Skeletal muscle tissue (tissue), 4 donors: ENCODE data around the gene ZNF580. TPM values are rescaled to one million over a fixed set of nuclear protein-coding genes. Genes with fewer than 3 reads are reported as not detected.

Experiments
- H3K27ac ChIP-seq: one replicate; pipeline ENCODE4 v1.7.0; 2013; ENCODE audit warnings: mild to moderate bottlenecking, low read depth, low read length, inconsistent platforms
- H3K27me3 ChIP-seq, 3 donors: one replicate each; pipeline ENCODE4 v1.7.0; 2013; ENCODE audit warnings: low read length in 3 of 3; ENCODE audit not compliant: control insufficient read depth in 3 of 3, insufficient read depth in 3 of 3
- H3K36me3 ChIP-seq, 3 donors: one replicate each; pipeline ENCODE4 v1.7.0; 2013; ENCODE audit warnings: low read length in 3 of 3; ENCODE audit not compliant: control insufficient read depth in 3 of 3, insufficient read depth in 3 of 3
- H3K4me1 ChIP-seq, 3 donors: one replicate each; pipeline ENCODE4 v1.7.0; 2013; ENCODE audit warnings: low read length in 3 of 3, mild to moderate bottlenecking in 3 of 3; ENCODE audit not compliant: control insufficient read depth in 3 of 3, insufficient read depth in 3 of 3
- H3K4me3 ChIP-seq, 3 donors: one replicate each; pipeline ENCODE4 v1.7.0; 2013; ENCODE audit warnings: low read length in 3 of 3
- H3K9ac ChIP-seq, 3 donors: one replicate each; pipeline ENCODE4 v1.7.0; 2013; ENCODE audit warnings: low read length in 3 of 3, mild to moderate bottlenecking in 3 of 3, moderate library complexity in 2 of 3, low read depth in 1 of 3
- H3K9me3 ChIP-seq, 3 donors: one replicate each; pipeline ENCODE4 v1.7.0; 2013; ENCODE audit warnings: low read length in 3 of 3; ENCODE audit not compliant: control insufficient read depth in 3 of 3
- total RNA-seq: library from RNA; depleted of rRNA; stranded (reverse); fragments of >200 nt; gene quantifications from one replicate; pipeline ENCODE4 v1.2.3, GENCODE V29; 2014
- donor health status: Osteomylitis.

Gene ZNF580
- total RNA-seq, 1 donor from 2014 or later, result 2.1 TPM

GRCh38 chr19:55650126-55650557, 9.3 kb downstream of the ZNF580 start:
- Histone ChIP-seq H3K36me3 (peaks cover 6 to 11% (median 7%) of the 10 kb centered on the region in 3 donors), H3K27ac (no peak overlapping the region), H3K9ac (no peak overlapping the region), H3K9me3 (no peaks in the 10 kb centered on the region), H3K4me3 (no peak overlapping the region), H3K27me3 (no peaks in the 10 kb centered on the region), H3K4me1 (peaks cover 20 to 26% (median 22%) of the 10 kb centered on the region in 3 donors)

- no peak overlapping the region for H3K4me3 ChIP-seq
- H3K27ac ChIP-seq, result no peak overlapping the region
- peaks cover under 1 to 6% (median 2%) of the 10 kb centered on the region in 3 donors for H3K36me3 ChIP-seq
- no peak overlapping the region for H3K9ac ChIP-seq
- H3K4me1 ChIP-seq, result peaks cover 24 to 26% (median 24%) of the 10 kb centered on the region in 3 donors
- no peaks in the 10 kb centered on the region for H3K27me3 ChIP-seq
- no peaks in the 10 kb centered on the region for H3K9me3 ChIP-seq
These were observed 9.9 kb downstream of the ZNF580 start for GRCh38 chr19:55650602-55651230.

GRCh38 chr19:55651236-55651635, 10.4 kb downstream of the ZNF580 start:
- Histone ChIP-seq H3K9me3 (no peaks in the 10 kb centered on the region), H3K36me3 (peaks cover 0 to 6% (median 2%) of the 10 kb centered on the region in 3 donors), H3K9ac (no peak overlapping the region), H3K27ac (no peak overlapping the region), H3K4me1 (peaks cover 29 to 31% (median 29%) of the 10 kb centered on the region in 3 donors), H3K4me3 (no peak overlapping the region), H3K27me3 (no peaks in the 10 kb centered on the region)

- no peaks in the 10 kb centered on the region for H3K9me3 ChIP-seq
- no peak overlapping the region for H3K9ac ChIP-seq
- H3K27ac ChIP-seq, result no peak overlapping the region
- no peaks in the 10 kb centered on the region for H3K27me3 ChIP-seq
- peaks cover 35 to 37% (median 35%) of the 10 kb centered on the region in 3 donors for H3K4me1 ChIP-seq
- H3K36me3 ChIP-seq, result peaks cover 0 to 6% (median 4%) of the 10 kb centered on the region in 3 donors
- H3K4me3 ChIP-seq, result no peak overlapping the region
These were observed 11.7 kb downstream of the ZNF580 start for GRCh38 chr19:55652311-55653128.

- Histone ChIP-seq H3K9ac (peak overlapping the region; percentile 90 to 100 (median 96)), H3K36me3 (peaks cover 0 to 6% (median 4%) of the 10 kb centered on the region in 3 donors), H3K9me3 (no peaks in the 10 kb centered on the region), H3K27me3 (no peaks in the 10 kb centered on the region), H3K4me3 (peak overlapping the region; percentile 87 to 98 (median 95)), H3K4me1 (peaks cover 41 to 42% (median 41%) of the 10 kb centered on the region in 3 donors), H3K27ac (peak overlapping the region; percentile 99)
These were observed 13.0 kb downstream of the ZNF580 start for GRCh38 chr19:55653651-55654322.

GRCh38 chr19:55654323-55654867, 13.6 kb downstream of the ZNF580 start:
- Histone ChIP-seq H3K4me3 (peak overlapping the region; percentile 87 to 98 (median 95)), H3K4me1 (peaks cover 35 to 42% (median 39%) of the 10 kb centered on the region in 3 donors), H3K9me3 (no peaks in the 10 kb centered on the region), H3K27ac (peak overlapping the region; percentile 99), H3K36me3 (peaks cover 0 to 6% (median 4%) of the 10 kb centered on the region in 3 donors), H3K9ac (peak overlapping the region; percentile 90 to 100 (median 96)), H3K27me3 (no peaks in the 10 kb centered on the region)

- peak within 1 kb of the TSS; percentile 99 for H3K27ac ChIP-seq
- no peaks in the 10 kb centered on the region for H3K27me3 ChIP-seq
- H3K4me1 ChIP-seq, result peaks cover 37 to 42% (median 40%) of the 10 kb centered on the region in 3 donors
- H3K4me3 ChIP-seq, result peak within 1 kb of the TSS; percentile 87 to 98 (median 95)
- H3K9me3 ChIP-seq, result no peaks in the 10 kb centered on the region
- H3K9ac ChIP-seq, result peak within 1 kb of the TSS; percentile 91 to 100 (median 97)
- H3K36me3 ChIP-seq, result peaks cover 0 to 10% (median 8%) of the 10 kb centered on the region in 3 donors
These were observed 14.3 kb downstream of the ZNF580 start, which contains the start of gene U2AF2 for GRCh38 chr19:55654868-55655647. Gene U2AF2 (plus strand): TSS chr19:55655035. CDS start chr19:55655105, 70 bp downstream.

- Histone ChIP-seq H3K4me3 (peak overlapping the region; percentile 87 to 91 (median 87)), H3K27me3 (no peaks in the 10 kb centered on the region), H3K9me3 (no peaks in the 10 kb centered on the region), H3K36me3 (peaks cover 0 to 13% (median 10%) of the 10 kb centered on the region in 3 donors), H3K9ac (peak overlapping the region; percentile 91 to 97 (median 93)), H3K4me1 (peaks cover 37 to 42% (median 40%) of the 10 kb centered on the region in 3 donors), H3K27ac (peak overlapping the region; percentile 99)
These were observed 14.8 kb downstream of the ZNF580 start for GRCh38 chr19:55655648-55656040.

- peak overlapping the region in 2 of 3 donors; percentile 91 to 97 for H3K9ac ChIP-seq
- no peak overlapping the region for H3K27ac ChIP-seq
- no peaks in the 10 kb centered on the region for H3K9me3 ChIP-seq
- H3K4me3 ChIP-seq, result peak overlapping the region; percentile 87 to 91 (median 87)
- H3K4me1 ChIP-seq, result peaks cover 37 to 42% (median 40%) of the 10 kb centered on the region in 3 donors
- no peaks in the 10 kb centered on the region for H3K27me3 ChIP-seq
- peaks cover 4 to 16% (median 15%) of the 10 kb centered on the region in 3 donors for H3K36me3 ChIP-seq
These were observed 15.8 kb downstream of the ZNF580 start for GRCh38 chr19:55656552-55656951.
